ENCODE measurements around the gene DIDO1. TPM values are rescaled to one million over a fixed set of nuclear protein-coding genes. Genes with fewer than 3 reads are reported as not detected.

DIDO1 gene
- total RNA-seq, 4 donors from 2014 or later: 68.3 to 135 (median 88.0) TPM

- intact Hi-C loops (cut with DNase I; ENCODE audit: low total_unique reads) (no loop called here), in situ Hi-C loops (cut with MboI; ENCODE audit: low pct_ligation_motif_present in 1 of 4, low pct_unique_long_range_greater_than_20kb in 1 of 4, low sequenced_read_pairs in 3 of 4) (no loop called here)
- H3K4me1 ChIP-seq: no peaks in the 10 kb centered on the region
- no peaks in the 10 kb centered on the region for H3K36me3 ChIP-seq
- WGBS, 2 donors (ENCODE audit: low coverage in 1 of 2): 84 to 94% methylated on average over 14 to 19 of the region's 19 CpGs
- no peaks in the 10 kb centered on the region for H3K9me3 ChIP-seq
- H3K27ac ChIP-seq: no peak overlapping the region
- H3K4me3 ChIP-seq: no peak overlapping the region
- DNase-seq: no peak
- TF ChIP-seq, protein P1, sequence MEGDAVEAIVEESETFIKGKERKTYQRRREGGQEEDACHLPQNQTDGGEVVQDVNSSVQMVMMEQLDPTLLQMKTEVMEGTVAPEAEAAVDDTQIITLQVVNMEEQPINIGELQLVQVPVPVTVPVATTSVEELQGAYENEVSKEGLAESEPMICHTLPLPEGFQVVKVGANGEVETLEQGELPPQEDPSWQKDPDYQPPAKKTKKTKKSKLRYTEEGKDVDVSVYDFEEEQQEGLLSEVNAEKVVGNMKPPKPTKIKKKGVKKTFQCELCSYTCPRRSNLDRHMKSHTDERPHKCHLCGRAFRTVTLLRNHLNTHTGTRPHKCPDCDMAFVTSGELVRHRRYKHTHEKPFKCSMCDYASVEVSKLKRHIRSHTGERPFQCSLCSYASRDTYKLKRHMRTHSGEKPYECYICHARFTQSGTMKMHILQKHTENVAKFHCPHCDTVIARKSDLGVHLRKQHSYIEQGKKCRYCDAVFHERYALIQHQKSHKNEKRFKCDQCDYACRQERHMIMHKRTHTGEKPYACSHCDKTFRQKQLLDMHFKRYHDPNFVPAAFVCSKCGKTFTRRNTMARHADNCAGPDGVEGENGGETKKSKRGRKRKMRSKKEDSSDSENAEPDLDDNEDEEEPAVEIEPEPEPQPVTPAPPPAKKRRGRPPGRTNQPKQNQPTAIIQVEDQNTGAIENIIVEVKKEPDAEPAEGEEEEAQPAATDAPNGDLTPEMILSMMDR (IDR thresholded peaks at IDR 0.05): no peak
- H3K27me3 ChIP-seq: no peaks in the 10 kb centered on the region
These were observed 80.0 kb downstream of the DIDO1 start for GRCh38 chr20:62846166-62846890.

DNA sequence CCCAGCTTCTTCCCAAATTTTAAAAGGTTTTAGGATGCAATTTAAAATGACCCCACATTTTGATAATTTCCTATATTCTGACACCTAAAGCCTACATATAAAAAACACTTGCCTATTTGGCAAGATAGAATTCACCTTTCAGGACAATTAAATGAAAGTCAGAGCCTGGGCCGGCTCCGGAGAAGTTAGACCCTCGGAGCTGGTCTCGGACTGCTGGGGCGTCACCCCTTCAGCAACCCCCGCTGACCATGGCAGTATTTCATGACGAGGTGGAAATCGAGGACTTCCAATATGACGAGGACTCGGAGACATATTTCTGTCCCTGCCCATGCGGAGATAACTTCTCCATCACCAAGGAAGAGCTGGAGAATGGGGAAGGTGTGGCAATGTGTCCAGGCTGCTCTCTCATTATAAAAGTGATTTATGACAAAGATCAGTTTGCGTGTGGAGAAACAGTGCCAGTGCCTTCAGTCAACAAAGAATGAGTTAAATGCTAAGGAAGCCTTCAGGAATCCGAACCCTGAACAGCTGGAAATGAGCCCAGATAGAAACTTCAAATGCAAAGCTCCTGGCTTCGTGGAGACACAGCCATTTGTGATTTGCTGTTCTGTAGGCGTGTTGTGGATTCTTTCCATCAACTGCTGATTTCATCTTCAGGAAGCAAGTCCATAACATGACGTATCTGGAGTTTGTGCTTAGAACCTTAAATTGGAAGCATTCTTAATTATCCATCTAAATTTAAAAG lies 80.7 kb downstream of the DIDO1 start:
- H3K27ac ChIP-seq: no peak overlapping the region
- in situ Hi-C loops (cut with MboI; ENCODE audit: low pct_ligation_motif_present in 1 of 4, low pct_unique_long_range_greater_than_20kb in 1 of 4, low sequenced_read_pairs in 3 of 4) (no loop called here), intact Hi-C loops (cut with DNase I; ENCODE audit: low total_unique reads) (no loop called here)
- no peak overlapping the region for H3K4me3 ChIP-seq
- no peak for DNase-seq
- no peaks in the 10 kb centered on the region for H3K36me3 ChIP-seq
- 60 to 84% methylated on average over 5 to 16 of the region's 16 CpGs for WGBS, 2 donors (ENCODE audit: low coverage in 1 of 2)
- no peaks in the 10 kb centered on the region for H3K27me3 ChIP-seq
- no peaks in the 10 kb centered on the region for H3K4me1 ChIP-seq
- TF ChIP-seq, protein P1 (IDR thresholded peaks at IDR 0.05): peak in 1 of 5 experiments; percentile 10
- TF ChIP-seq POLR2AphosphoS5 (IDR thresholded peaks at IDR 0.05): no peak
- H3K9me3 ChIP-seq: no peaks in the 10 kb centered on the region

- no peaks in the 10 kb centered on the region for H3K4me1 ChIP-seq
- H3K9me3 ChIP-seq: no peaks in the 10 kb centered on the region
- in situ Hi-C loops (cut with MboI; ENCODE audit: low pct_ligation_motif_present in 1 of 4, low pct_unique_long_range_greater_than_20kb in 1 of 4, low sequenced_read_pairs in 3 of 4): no loop called here
- intact Hi-C loops (cut with DNase I; ENCODE audit: low total_unique reads): no loop called here
- H3K27me3 ChIP-seq: no peaks in the 10 kb centered on the region
- WGBS, 2 donors (ENCODE audit: low coverage in 1 of 2): 96 to 97% methylated on average over 7 of the region's 7 CpGs
- TF ChIP-seq POLR2A (IDR thresholded peaks at IDR 0.05) (no peak), POLR2AphosphoS5 (IDR thresholded peaks at IDR 0.05) (no peak), EP300 (IDR thresholded peaks at IDR 0.05; ENCODE audit: low read depth) (no peak)
- TF ChIP-seq, protein P1 (IDR thresholded peaks at IDR 0.05): no peak
- no peak overlapping the region for H3K27ac ChIP-seq
- no peaks in the 10 kb centered on the region for H3K36me3 ChIP-seq
- no peak for DNase-seq
- no peak overlapping the region for H3K4me3 ChIP-seq
These were observed 82.1 kb downstream of the DIDO1 start for GRCh38 chr20:62844182-62844581.

DNA sequence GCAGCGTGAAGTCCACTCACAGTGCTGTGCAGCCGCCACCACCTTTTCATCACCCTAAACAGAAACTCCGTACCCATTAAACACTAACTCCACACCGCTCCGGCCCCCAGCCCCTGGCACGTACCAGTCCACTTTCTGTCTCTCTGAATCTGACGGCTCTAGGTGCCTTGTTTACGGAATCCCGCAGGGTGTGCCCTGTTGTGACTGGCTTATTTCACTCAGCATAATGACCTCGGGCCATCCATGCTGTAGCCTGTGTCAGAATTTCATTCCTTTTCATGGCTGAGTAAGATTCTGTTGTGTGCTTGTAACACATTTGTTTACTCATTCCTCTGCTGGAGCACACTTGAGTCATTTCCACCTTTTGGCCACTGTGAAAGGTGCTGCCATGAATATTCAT lies 82.6 kb downstream of the DIDO1 start:
- H3K4me1 ChIP-seq: peaks cover 0 to 4% (median 2%) of the 10 kb centered on the region in 4 donors
- no peaks in the 10 kb centered on the region for H3K9me3 ChIP-seq
- intact Hi-C loops (cut with DNase I; ENCODE audit: low total_unique reads) (no loop called here), in situ Hi-C loops (cut with MboI; ENCODE audit: low pct_ligation_motif_present in 1 of 4, low pct_unique_long_range_greater_than_20kb in 1 of 4, low sequenced_read_pairs in 3 of 4) (no loop called here)
- H3K36me3 ChIP-seq: no peaks in the 10 kb centered on the region
- no peak for TF ChIP-seq POLR2AphosphoS5 (IDR thresholded peaks at IDR 0.05)
- TF ChIP-seq, protein P1 (IDR thresholded peaks at IDR 0.05): no peak
- TF ChIP-seq EP300 (IDR thresholded peaks at IDR 0.05; ENCODE audit: low read depth): no peak
- TF ChIP-seq POLR2A (IDR thresholded peaks at IDR 0.05): no peak
- no peaks in the 10 kb centered on the region for H3K27me3 ChIP-seq
- 91 to 93% methylated on average over 6 to 10 of the region's 10 CpGs for WGBS, 2 donors (ENCODE audit: low coverage in 1 of 2)
- H3K4me3 ChIP-seq: no peak overlapping the region
- no peak overlapping the region for H3K27ac ChIP-seq
- no peak for DNase-seq
